Kidney epithelial cell (primary cell): ENCODE results near the gene GPR37L1. TPM values are rescaled to one million over a fixed set of nuclear protein-coding genes. Genes with fewer than 3 reads are reported as not detected.
A peak's percentile ranks its signal among the peaks of the same experiment; 100 is the strongest.
"Not testable (repeated sequence)": the region's sequence is repeated elsewhere in the genome, so short reads cannot be mapped to it uniquely, and the experiment has no call there.

Experiments
- DNase-seq: peaks from one replicate; pipeline ENCODE4 v3.0.0-alpha.2; 2010; ENCODE audit warnings: low read depth
- H3K27me3 ChIP-seq: 2 replicates; pipeline ENCODE4 v1.6.0; 2011; ENCODE audit warnings: low read length; ENCODE audit not compliant: control insufficient read depth, insufficient read depth
- H3K36me3 ChIP-seq: 2 replicates; pipeline ENCODE4 v1.5.1; 2011; ENCODE audit warnings: low read length; ENCODE audit not compliant: control insufficient read depth, insufficient read depth
- H3K4me3 ChIP-seq: 2 replicates; pipeline ENCODE4 v1.5.1; 2011; ENCODE audit warnings: low read depth, mild to moderate bottlenecking, control low read depth, low read length
- total RNA-seq: library from RNA; depleted of rRNA; stranded (reverse); fragments of >200 nt; gene quantifications from 2 replicates; pipeline ENCODE4 v1.2.3, GENCODE V29; 2015
- TF ChIP-seq, protein P1 (sequence below): IDR thresholded peaks from 2 replicates; pipeline ENCODE4 v1.5.1; 2011; ENCODE audit warnings: mild to moderate bottlenecking, moderate library complexity, low read length, control low read depth, inconsistent platforms; ENCODE audit not compliant: insufficient read depth, poor library complexity, severe bottlenecking

Gene GPR37L1
- total RNA-seq, 1 donor from 2014 or later: 0.04 TPM

GRCh38 chr1:202143768-202144401, 21.2 kb downstream of the GPR37L1 start:
- Histone ChIP-seq H3K27me3 (no peaks in the 10 kb centered on the region), H3K4me3 (peak overlapping the region; percentile 96), H3K36me3 (peaks cover 1% of the 10 kb centered on the region)
- no peak for DNase-seq
- TF ChIP-seq, protein P1, sequence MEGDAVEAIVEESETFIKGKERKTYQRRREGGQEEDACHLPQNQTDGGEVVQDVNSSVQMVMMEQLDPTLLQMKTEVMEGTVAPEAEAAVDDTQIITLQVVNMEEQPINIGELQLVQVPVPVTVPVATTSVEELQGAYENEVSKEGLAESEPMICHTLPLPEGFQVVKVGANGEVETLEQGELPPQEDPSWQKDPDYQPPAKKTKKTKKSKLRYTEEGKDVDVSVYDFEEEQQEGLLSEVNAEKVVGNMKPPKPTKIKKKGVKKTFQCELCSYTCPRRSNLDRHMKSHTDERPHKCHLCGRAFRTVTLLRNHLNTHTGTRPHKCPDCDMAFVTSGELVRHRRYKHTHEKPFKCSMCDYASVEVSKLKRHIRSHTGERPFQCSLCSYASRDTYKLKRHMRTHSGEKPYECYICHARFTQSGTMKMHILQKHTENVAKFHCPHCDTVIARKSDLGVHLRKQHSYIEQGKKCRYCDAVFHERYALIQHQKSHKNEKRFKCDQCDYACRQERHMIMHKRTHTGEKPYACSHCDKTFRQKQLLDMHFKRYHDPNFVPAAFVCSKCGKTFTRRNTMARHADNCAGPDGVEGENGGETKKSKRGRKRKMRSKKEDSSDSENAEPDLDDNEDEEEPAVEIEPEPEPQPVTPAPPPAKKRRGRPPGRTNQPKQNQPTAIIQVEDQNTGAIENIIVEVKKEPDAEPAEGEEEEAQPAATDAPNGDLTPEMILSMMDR: no peak

GRCh38 chr1:202144402-202145067, 21.8 kb downstream of the GPR37L1 start, which contains the start of gene ARL8A:
ARL8A (minus strand) TSS chr1:202144737; CDS start chr1:202144572, 165 bp downstream.
- H3K27me3 ChIP-seq: no peaks in the 10 kb centered on the region
- DNase-seq: no peak
- H3K4me3 ChIP-seq: peak within 1 kb of the TSS; percentile 96
- peaks cover 1% of the 10 kb centered on the region for H3K36me3 ChIP-seq
- TF ChIP-seq, protein P1: no peak

GRCh38 chr1:202145068-202145743, 22.5 kb downstream of the GPR37L1 start:
- Histone ChIP-seq H3K36me3 (peaks cover 1% of the 10 kb centered on the region), H3K4me3 (peak overlapping the region; percentile 96), H3K27me3 (no peaks in the 10 kb centered on the region)
- TF ChIP-seq, protein P1: no peak
- no peak for DNase-seq

GRCh38 chr1:202145744-202146140, 23.0 kb downstream of the GPR37L1 start:
- H3K27me3 ChIP-seq, DNase-seq, H3K4me3 ChIP-seq, H3K36me3 ChIP-seq: not testable (repeated sequence)

DNA sequence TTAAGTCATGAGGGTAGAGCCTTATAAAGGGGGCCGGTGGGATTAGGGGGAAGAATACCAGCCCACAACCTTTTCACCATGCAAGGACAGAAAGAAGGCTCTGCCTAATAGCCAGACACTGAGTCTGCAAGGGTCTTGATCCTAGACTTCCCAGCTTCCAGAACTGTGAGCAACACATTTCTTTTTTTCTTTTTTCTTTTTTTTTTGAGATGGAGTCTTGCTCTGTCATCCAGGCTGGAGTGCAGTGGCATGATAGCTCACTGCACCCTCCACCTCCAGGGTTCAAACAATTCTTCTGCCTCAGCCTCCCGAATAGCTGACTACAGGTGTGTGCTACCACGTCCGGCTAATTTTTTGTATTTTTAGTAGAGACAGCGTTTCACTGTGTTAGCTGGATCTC, 23.6 kb downstream of the GPR37L1 start:
- H3K36me3 ChIP-seq: no peaks in the 10 kb centered on the region
- TF ChIP-seq, protein P1: no peak
- no peak for DNase-seq
- H3K4me3 ChIP-seq: no peak overlapping the region
- no peaks in the 10 kb centered on the region for H3K27me3 ChIP-seq

- TF ChIP-seq, protein P1: no peak
- DNase-seq: no peak
- H3K27me3 ChIP-seq: no peaks in the 10 kb centered on the region
These were observed 24.3 kb downstream of the GPR37L1 start for GRCh38 chr1:202146993-202147392.

More at GRCh38 chr1:202146993-202147392, 24.3 kb downstream of the GPR37L1 start:
- H3K36me3 ChIP-seq: no peaks in the 10 kb centered on the region
- no peak overlapping the region for H3K4me3 ChIP-seq
